Hippocampal formation (tissue), 2 donors: Measurements from ENCODE around the gene MTCL1.

Experiments
- DNase-seq, 2 donors: peaks; one replicate each; lab custom pipeline; 2025; lab: John Stamatoyannopoulos, UW

Gene MTCL1

DNA sequence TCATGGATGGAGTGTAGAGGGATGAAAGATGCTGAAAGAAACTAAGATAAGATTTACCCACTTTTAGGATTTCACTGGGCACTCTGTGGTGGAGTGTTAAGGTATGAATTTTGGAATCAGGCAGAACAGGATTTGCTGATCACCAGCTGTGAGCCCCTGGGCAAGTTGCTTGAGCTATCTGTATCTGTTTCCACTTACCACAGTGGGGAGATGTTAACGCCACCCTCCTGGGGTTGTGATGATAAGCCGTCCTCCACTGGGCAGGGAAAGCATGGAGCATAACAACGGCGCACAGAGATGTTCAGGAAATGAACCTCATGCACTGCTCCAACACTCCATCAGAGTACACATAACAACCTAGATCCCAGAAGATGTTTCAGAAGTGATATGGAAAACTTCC, 160.6 kb downstream of the MTCL1 start:
- no peak for DNase-seq

DNA sequence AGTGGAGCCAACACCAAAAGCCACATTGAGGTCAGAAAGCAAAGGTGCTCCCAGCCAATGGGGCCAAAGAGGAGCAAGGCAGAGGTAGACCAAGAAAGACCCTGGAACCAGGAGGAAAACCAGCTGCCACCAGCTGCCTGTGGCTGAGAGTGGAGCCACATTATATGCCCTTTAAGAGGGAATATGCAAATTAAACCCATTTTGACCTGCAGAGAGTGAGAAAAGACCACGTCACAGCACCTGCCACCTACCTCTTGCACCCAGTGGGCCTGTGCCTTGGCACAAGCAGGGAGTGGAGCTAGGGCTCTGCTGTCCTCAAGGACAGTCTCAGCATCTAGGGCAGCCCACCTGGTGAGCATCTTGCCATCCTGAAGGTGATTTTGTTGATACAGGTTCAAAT, 161.3 kb downstream of the MTCL1 start:
- DNase-seq, result no peak

DNA sequence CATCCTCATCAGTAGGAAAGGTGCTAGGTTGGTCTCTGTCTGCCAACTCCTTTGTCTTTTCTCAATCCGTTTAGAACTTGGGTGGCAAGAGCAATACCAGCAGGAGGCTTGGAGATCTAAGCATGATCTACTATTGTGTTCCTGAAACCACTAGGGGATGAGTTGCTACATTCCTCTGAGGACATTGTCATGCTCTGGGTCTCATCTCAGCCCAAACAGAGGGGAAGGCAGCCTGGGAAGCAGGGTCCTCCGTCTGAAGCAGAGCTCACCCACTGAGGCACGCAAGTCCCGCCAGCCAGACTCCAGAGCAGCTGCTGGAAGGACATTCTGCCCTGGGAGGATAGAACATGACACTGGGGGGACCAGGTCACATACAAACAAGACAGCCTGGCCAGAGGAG, 162.9 kb downstream of the MTCL1 start:
- no peak for DNase-seq

DNA sequence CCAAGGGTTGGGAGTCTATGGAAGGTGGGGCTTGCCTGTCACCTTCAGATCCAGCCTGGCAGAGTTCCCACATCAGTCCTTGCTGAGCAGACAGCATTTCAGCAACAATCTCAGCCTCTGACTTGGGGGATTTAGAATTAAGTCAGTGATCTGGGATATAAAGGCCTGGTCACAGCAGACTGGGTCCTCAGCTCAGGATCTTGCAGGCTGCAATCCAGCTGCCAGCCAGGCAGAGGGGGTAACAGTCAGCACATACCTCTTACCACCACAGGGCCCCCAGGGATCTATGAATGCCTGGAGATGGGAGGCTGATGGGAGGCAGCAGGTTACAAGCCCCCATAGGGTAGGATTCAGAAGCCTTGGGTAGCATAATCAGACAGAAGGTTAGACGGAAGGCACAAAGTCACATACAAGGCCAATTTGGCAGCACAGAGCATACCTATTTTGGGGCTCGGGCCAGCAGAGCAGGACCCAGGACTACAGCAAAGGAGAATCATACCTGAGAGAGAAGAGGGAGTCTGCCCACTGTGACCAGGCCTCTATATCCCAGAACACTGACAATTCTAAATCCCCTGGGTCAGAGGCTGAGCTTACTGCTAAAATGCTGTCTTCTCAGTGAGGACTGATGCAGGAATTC, 163.5 kb downstream of the MTCL1 start:
- no peak for DNase-seq

DNA sequence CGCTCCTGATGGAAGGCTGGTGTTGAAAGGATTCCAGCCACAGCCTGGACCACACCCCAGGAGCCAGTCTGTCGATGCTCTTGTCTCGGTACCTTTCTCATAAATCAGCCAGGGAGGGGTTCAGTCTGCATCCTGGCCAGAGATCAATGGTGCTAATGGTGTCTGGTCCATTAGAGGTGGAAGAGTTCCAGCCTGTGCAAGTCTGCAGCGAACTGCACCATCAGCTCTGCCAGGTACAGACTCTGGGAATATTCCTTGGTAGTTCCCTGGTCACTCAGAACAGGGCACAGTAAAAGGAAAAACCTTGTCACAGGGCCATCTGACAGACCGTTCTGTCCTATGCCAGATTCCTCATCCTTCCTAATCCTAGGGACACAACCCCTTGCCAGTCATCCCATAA, 164.3 kb downstream of the MTCL1 start:
- DNase-seq, result no peak

DNA sequence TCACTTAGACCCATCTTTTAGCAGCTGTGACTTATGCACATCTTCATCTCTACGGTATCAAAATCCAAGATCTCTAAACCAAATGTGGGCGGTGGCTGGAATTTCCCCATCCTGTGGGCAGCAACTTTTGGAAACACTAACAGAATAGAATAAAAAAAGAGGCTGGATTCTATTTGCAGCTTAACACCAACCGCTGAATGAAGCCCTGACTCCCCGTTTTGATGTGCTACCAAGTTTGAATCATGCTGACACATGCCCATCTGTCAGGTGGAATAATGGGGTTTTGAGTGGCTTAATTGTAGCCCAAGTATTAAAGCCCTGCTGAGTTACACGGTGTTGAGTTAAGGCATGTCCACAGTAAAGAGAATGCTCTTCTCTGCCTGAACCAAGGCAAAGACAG, 165.2 kb downstream of the MTCL1 start:
- no peak for DNase-seq

DNA sequence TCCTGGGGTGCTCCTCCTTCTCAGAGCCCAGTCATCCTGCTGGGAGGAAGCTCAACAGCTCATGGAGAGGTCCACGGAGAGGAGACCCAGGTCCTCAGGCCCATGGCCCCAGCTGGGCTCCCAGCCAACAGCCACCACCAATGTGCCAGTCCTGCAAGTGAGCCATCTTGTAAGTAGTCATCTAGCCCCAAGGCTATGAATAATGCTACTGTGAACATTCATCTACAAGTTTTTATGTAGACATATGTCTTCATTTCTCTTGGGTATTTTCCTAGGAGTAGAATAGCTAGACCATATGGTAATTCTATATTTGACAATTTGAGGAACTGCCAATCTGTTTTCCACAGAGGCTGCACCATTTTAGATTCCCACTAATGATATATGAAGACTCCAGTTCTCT, 166.1 kb downstream of the MTCL1 start:
- peak in 1 of 2 donors; percentile 9 for DNase-seq

DNA sequence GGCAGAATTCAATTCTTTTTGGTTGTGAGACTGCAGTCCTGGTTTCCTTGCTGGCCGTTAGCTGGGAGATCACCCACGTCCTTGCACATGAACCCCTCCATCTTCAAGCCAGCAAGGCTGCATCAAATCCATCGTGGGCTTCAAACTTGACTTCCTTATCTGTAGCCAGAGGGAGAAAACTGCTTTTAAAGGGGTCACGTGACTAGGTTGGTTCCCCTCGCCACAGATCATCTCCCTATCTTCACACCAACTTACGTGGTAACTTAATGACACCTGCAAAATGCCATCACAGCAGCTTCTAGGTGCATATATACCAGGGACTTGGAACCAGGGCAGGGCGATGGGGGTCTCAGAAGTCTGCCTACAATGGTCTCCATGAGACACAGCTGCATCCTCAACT, 169.5 kb downstream of the MTCL1 start:
- no peak for DNase-seq

DNA sequence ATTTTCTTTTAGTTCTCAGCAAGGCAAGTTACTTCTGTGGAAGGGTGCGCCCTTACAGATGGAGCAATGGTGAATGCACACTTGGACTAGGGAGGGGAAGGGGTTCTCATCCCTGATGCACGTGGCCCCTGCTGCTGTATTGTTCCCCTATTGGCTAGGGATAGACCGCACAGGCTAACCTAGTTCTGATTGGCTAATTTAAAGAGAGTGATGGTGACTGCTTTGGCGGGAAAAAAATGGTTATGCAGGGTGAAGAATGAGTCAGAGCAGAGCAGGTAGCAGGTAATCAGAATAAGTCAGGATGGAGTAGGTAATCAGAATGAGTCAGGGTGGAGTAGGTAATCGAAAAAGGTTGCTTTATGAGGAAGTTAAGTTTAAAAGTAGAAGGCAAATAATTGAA, 171.5 kb downstream of the MTCL1 start:
- no peak for DNase-seq

DNA sequence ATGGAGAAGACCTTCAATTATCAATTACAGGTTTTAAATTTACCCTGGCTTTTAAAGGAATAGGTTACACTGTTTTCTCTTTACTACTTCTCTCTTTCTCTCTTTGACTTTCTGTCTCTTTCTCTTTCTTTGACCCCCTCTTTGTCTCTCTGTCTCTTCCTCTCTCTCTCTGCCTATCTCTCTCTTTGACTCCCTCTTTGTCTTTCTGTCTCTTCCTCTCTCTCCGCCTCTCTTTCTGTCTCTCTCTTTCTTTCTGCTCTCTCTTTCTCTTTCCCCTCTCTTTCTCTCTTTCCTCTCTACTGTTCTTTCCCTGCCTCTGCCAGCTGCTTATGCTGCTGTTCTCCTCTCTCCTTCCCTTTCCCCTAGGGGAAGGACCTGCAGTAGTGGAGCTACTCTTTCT, 175.7 kb downstream of the MTCL1 start:
- no peak for DNase-seq
